Left renal pelvis (tissue), 4 donors: ENCODE data around the gene PCK2. TPM values are rescaled to one million over a fixed set of nuclear protein-coding genes. Genes with fewer than 3 reads are reported as not detected.

Source experiments
- DNase-seq, 4 donors: peaks; one replicate each; pipeline ENCODE4 v3.0.0-alpha.2; 2013; ENCODE audit warnings: low read depth in 4 of 4, low spot score in 3 of 4
- polyA plus RNA-seq, 4 donors: library from polyadenylated mRNA; unstranded; fragments of 120-200 nt; gene quantifications; one replicate each; pipeline ENCODE4 v1.2.1, GENCODE V29; 2013; ENCODE audit not compliant: insufficient read length in 4 of 4

PCK2 gene
- polyA plus RNA-seq, 4 donors = 7.7 to 31.0 (median 24.0) TPM

- peak; percentile 70 to 81 (median 76) for DNase-seq
These were observed 19.9 kb downstream of the PCK2 start for GRCh38 chr14:24113801-24114531.

GRCh38 chr14:24114532-24115421 is 20.7 kb downstream of the PCK2 start, which contains the start of the genes DCAF11 and NRL:
Gene DCAF11 (plus strand): TSS chr14:24114777. CDS start chr14:24115595, 818 bp downstream.
Gene NRL (minus strand): TSS chr14:24114949. CDS start chr14:24082848, 32,101 bp downstream.
- DNase-seq = peak; percentile 99

- no peak for DNase-seq
These were observed 21.5 kb downstream of the PCK2 start for GRCh38 chr14:24115422-24116127.

- no peak for DNase-seq
These were observed 22.2 kb downstream of the PCK2 start for GRCh38 chr14:24116128-24116814.

- DNase-seq = no peak
These were observed 23.1 kb downstream of the PCK2 start for GRCh38 chr14:24117179-24117578.

- DNase-seq = no peak
These were observed 25.6 kb downstream of the PCK2 start for GRCh38 chr14:24119691-24120090.

GRCh38 chr14:24121210-24121609 is 27.1 kb downstream of the PCK2 start:
- DNase-seq = no peak

- DNase-seq = no peak
These were observed 28.3 kb downstream of the PCK2 start for GRCh38 chr14:24122416-24122815.

GRCh38 chr14:24122898-24123297 is 28.8 kb downstream of the PCK2 start:
- no peak for DNase-seq

- DNase-seq = no peak
These were observed 29.6 kb downstream of the PCK2 start for GRCh38 chr14:24123424-24124417.

- DNase-seq = no peak
These were observed 32.8 kb downstream of the PCK2 start for GRCh38 chr14:24126939-24127338.

GRCh38 chr14:24127673-24128072 is 33.6 kb downstream of the PCK2 start:
- DNase-seq = no peak

GRCh38 chr14:24129410-24129998 is 35.4 kb downstream of the PCK2 start:
- DNase-seq = no peak

- no peak for DNase-seq
These were observed 36.2 kb downstream of the PCK2 start, which contains the start of gene FITM1 for GRCh38 chr14:24130380-24130716. Gene FITM1 (plus strand): TSS chr14:24130659. CDS start chr14:24131564, 905 bp downstream.

GRCh38 chr14:24130717-24131548 is 36.8 kb downstream of the PCK2 start:
- no peak for DNase-seq

GRCh38 chr14:24131549-24131966 is 37.4 kb downstream of the PCK2 start:
- DNase-seq = no peak

- DNase-seq = no peak
These were observed 38.1 kb downstream of the PCK2 start for GRCh38 chr14:24132061-24132685.
